DMS153 treated with DMSO at 0.1 percent for 48 hours (cell line): Measurements from ENCODE around the gene MTFP1.
"Not testable (repeated sequence)": the region's sequence is repeated elsewhere in the genome, so short reads cannot be mapped to it uniquely, and the experiment has no call there.

Experiments used
- DNase-seq: peaks from one replicate; lab custom pipeline; 2025; ENCODE audit not compliant: unreplicated experiment; lab: John Stamatoyannopoulos, UW

MTFP1 gene

GRCh38 chr22:30424534-30425326 is 838 bp upstream of the MTFP1 start:
- peak; percentile 25 for DNase-seq

- no peak for DNase-seq
These were observed 297 bp upstream of the MTFP1 start for GRCh38 chr22:30425327-30425615.

- DNase-seq, result peak; percentile 13
These were observed 1.1 kb downstream of the MTFP1 start for GRCh38 chr22:30426388-30427353.

GRCh38 chr22:30427871-30428270 is 2.3 kb downstream of the MTFP1 start:
- no peak for DNase-seq

- DNase-seq, result no peak
These were observed 4.3 kb downstream of the MTFP1 start for GRCh38 chr22:30429887-30430286.

GRCh38 chr22:30430933-30431332 is 5.4 kb downstream of the MTFP1 start:
- DNase-seq, result no peak

GRCh38 chr22:30432096-30432495 is 6.5 kb downstream of the MTFP1 start:
- no peak for DNase-seq

GRCh38 chr22:30432520-30432919 is 7.0 kb downstream of the MTFP1 start:
- no peak for DNase-seq

- no peak for DNase-seq
These were observed 7.7 kb downstream of the MTFP1 start for GRCh38 chr22:30433227-30433626.

GRCh38 chr22:30433773-30434172 is 8.2 kb downstream of the MTFP1 start:
- DNase-seq, result no peak

- no peak for DNase-seq
These were observed 9.3 kb downstream of the MTFP1 start for GRCh38 chr22:30434843-30435242.

- DNase-seq, result no peak
These were observed 10.1 kb downstream of the MTFP1 start for GRCh38 chr22:30435674-30436126.

- no peak for DNase-seq
These were observed 10.6 kb downstream of the MTFP1 start for GRCh38 chr22:30436196-30436595.

GRCh38 chr22:30438559-30438958 is 13.0 kb downstream of the MTFP1 start:
- no peak for DNase-seq

- no peak for DNase-seq
These were observed 13.7 kb downstream of the MTFP1 start for GRCh38 chr22:30439226-30439625.

GRCh38 chr22:30439836-30440235 is 14.3 kb downstream of the MTFP1 start:
- DNase-seq, result no peak

- DNase-seq, result no peak
These were observed 15.5 kb downstream of the MTFP1 start for GRCh38 chr22:30441088-30441487.

- DNase-seq, result no peak
These were observed 19.3 kb downstream of the MTFP1 start for GRCh38 chr22:30444632-30445437.

GRCh38 chr22:30445438-30446145 is 20.0 kb downstream of the MTFP1 start:
- DNase-seq, result no peak

- no peak for DNase-seq
These were observed 22.1 kb downstream of the MTFP1 start for GRCh38 chr22:30447656-30448055.

- not testable (repeated sequence) for DNase-seq
These were observed 25.9 kb downstream of the MTFP1 start for GRCh38 chr22:30451488-30451887.
